ENCODE measurements around the gene DNPEP. TPM values are rescaled to one million over a fixed set of nuclear protein-coding genes. Genes with fewer than 3 reads are reported as not detected.

DNPEP gene
- total RNA-seq, 3 donors from 2014 or later (not counting 1 experiment from before 2014, with no cell fraction given): 97.8 to 112 (median 103) TPM

- Histone ChIP-seq H3K4me3 (ENCODE audit: low read length) (no peak overlapping the region), H3K27ac (ENCODE audit: low read length) (no peak overlapping the region), H3K4me1 (ENCODE audit: control insufficient read depth, insufficient read depth, low read length) (no peaks in the 10 kb centered on the region), H3K9me3 (ENCODE audit: control insufficient read depth, insufficient read depth, low read length) (no peaks in the 10 kb centered on the region), H3K27me3 (ENCODE audit: control insufficient read depth, insufficient read depth, low read length) (no peaks in the 10 kb centered on the region), H3K36me3 (ENCODE audit: control insufficient read depth, insufficient read depth, low read length) (peaks cover 4% of the 10 kb centered on the region)
- intact Hi-C loops (cut with micrococcal nuclease): no loop called here
- Mint-ChIP-seq H3K27ac (no peak overlapping the region), H3K9me3 (no peaks in the 10 kb centered on the region), H3K4me3 (no peak overlapping the region), H3K4me1 (no peaks in the 10 kb centered on the region), H3K27me3 (ENCODE audit: low read depth in 2 of 2) (no peaks in the 10 kb centered on the region), H3K36me3 (no peaks in the 10 kb centered on the region)
- no peak for TF ChIP-seq CTCF (IDR thresholded peaks at IDR 0.05)
- WGBS (ENCODE audit: insufficient coverage): 85% methylated on average over 3 of the region's 3 CpGs
- ATAC-seq (no peak), DNase-seq (no peak)
These were observed 19.0 kb downstream of the DNPEP start for GRCh38 chr2:219368690-219369191.

GRCh38 chr2:219362524-219363164 lies 25.1 kb downstream of the DNPEP start:
- Mint-ChIP-seq H3K27me3 (ENCODE audit: low read depth in 2 of 2) (peaks cover 8 to 13% of the 10 kb centered on the region in 2 donors), H3K36me3 (no peaks in the 10 kb centered on the region), H3K4me1 (no peaks in the 10 kb centered on the region), H3K9me3 (no peaks in the 10 kb centered on the region), H3K4me3 (no peak overlapping the region), H3K27ac (no peak overlapping the region)
- Histone ChIP-seq H3K27me3 (ENCODE audit: control insufficient read depth, insufficient read depth, low read length) (peaks cover 7% of the 10 kb centered on the region), H3K4me3 (ENCODE audit: low read length) (no peak overlapping the region), H3K4me1 (ENCODE audit: control insufficient read depth, insufficient read depth, low read length) (peaks cover 7% of the 10 kb centered on the region), H3K27ac (ENCODE audit: low read length) (no peak overlapping the region), H3K9me3 (ENCODE audit: control insufficient read depth, insufficient read depth, low read length) (no peaks in the 10 kb centered on the region), H3K36me3 (ENCODE audit: control insufficient read depth, insufficient read depth, low read length) (no peaks in the 10 kb centered on the region)
- 41% methylated on average over 3 of the region's 3 CpGs for WGBS (ENCODE audit: insufficient coverage)
- ATAC-seq (peak in 1 of 3 donors; percentile 16), DNase-seq (no peak)
- no peak for TF ChIP-seq CTCF (IDR thresholded peaks at IDR 0.05)
- intact Hi-C loops (cut with micrococcal nuclease): no loop called here

GRCh38 chr2:219362072-219362471 lies 25.6 kb downstream of the DNPEP start:
- DNase-seq: no peak
- Histone ChIP-seq H3K4me1 (ENCODE audit: control insufficient read depth, insufficient read depth, low read length) (peaks cover 7% of the 10 kb centered on the region), H3K9me3 (ENCODE audit: control insufficient read depth, insufficient read depth, low read length) (no peaks in the 10 kb centered on the region), H3K27ac (ENCODE audit: low read length) (no peak overlapping the region), H3K27me3 (ENCODE audit: control insufficient read depth, insufficient read depth, low read length) (peaks cover 7% of the 10 kb centered on the region), H3K4me3 (ENCODE audit: low read length) (no peak overlapping the region), H3K36me3 (ENCODE audit: control insufficient read depth, insufficient read depth, low read length) (no peaks in the 10 kb centered on the region)
- H3K27me3 Mint-ChIP-seq (ENCODE audit: low read depth in 2 of 2): peaks cover 11 to 13% of the 10 kb centered on the region in 2 donors
- ATAC-seq: no peak
- no peak overlapping the region for H3K27ac Mint-ChIP-seq
- H3K4me3 Mint-ChIP-seq: no peak overlapping the region
- TF ChIP-seq CTCF (IDR thresholded peaks at IDR 0.05): no peak
- H3K9me3 Mint-ChIP-seq: no peaks in the 10 kb centered on the region
- no peaks in the 10 kb centered on the region for H3K36me3 Mint-ChIP-seq
- H3K4me1 Mint-ChIP-seq: no peaks in the 10 kb centered on the region
- intact Hi-C loops (cut with micrococcal nuclease): no loop called here
- WGBS (ENCODE audit: insufficient coverage): 98% methylated on average over 5 of the region's 5 CpGs

Data from natural killer cell (primary cell).